ENCODE measurements around the gene GPATCH4. TPM values are rescaled to one million over a fixed set of nuclear protein-coding genes. Genes with fewer than 3 reads are reported as not detected.

The GPATCH4 gene
- total and polyA plus RNA-seq, 7 experiments from 2014 or later, result 33.3 to 59.1 (median 46.1) TPM

DNA sequence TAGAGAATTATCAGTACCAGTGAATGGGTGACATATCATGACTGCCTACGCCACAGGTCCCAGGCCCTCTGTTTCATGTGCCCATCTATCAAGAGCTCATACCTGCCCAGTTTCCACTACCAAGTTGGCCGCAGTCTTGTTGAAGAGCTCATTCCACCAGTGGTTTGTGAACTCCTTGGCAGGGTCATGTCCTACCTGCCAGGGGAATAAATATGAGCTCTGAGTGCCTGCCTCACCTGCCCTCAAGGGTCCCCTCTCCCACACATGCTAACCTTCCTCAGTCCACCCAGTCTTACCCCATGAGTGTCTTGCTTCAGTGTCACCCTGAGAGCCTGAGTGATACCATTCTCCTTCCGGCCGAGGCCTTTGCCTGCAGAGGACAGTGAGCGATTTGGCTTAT, 3.2 kb downstream of the GPATCH4 start:
- peak overlapping the region in 4 of 9 donors; percentile 13 to 72 (median 40) for H3K27ac Mint-ChIP-seq
- Histone ChIP-seq H3K4me1 (ENCODE audit: control insufficient read depth in 2 of 2, insufficient read depth in 2 of 2, low read length in 2 of 2) (peaks cover 9 to 19% of the 10 kb centered on the region in 2 donors), H3K27me3 (ENCODE audit: control insufficient read depth in 2 of 2, insufficient read depth in 2 of 2, low read length in 2 of 2) (no peaks in the 10 kb centered on the region), H3K4me3 (ENCODE audit: low read length) (no peak overlapping the region), H3K9me3 (ENCODE audit: control insufficient read depth in 2 of 3, low read length in 3 of 3) (no peaks in the 10 kb centered on the region), H3K36me3 (ENCODE audit: control insufficient read depth in 2 of 3, insufficient read depth in 3 of 3, low read length in 3 of 3) (peaks cover 0 to 56% (median 3%) of the 10 kb centered on the region in 3 experiments), H3K27ac (ENCODE audit: low read depth, low read length) (peak overlapping the region; percentile 35)
- peaks cover 3 to 18% (median 8%) of the 10 kb centered on the region in 5 donors for H3K36me3 Mint-ChIP-seq
- no peaks in the 10 kb centered on the region for H3K27me3 Mint-ChIP-seq
- CTCF ChIA-PET, result interaction anchor here (0.8 to 2.2 kb wide), 2 partner anchors 11 to 16 kb away, joined by 3 to 6 read pairs; no protein-coding TSS in a partner anchor
- intact Hi-C loops (cut with micrococcal nuclease), result no loop called here
- peaks cover 29 to 52% (median 44%) of the 10 kb centered on the region in 7 donors for H3K4me1 Mint-ChIP-seq
- DNase-seq (no peak), ATAC-seq (no peak)
- H3K9me3 Mint-ChIP-seq, result no peaks in the 10 kb centered on the region
- POLR2A ChIA-PET, result interaction anchor here (1.0 kb wide), 1 partner anchor 95 kb away, joined by 3 read pairs; no protein-coding TSS in a partner anchor
- no peak overlapping the region for H3K4me3 Mint-ChIP-seq

DNA sequence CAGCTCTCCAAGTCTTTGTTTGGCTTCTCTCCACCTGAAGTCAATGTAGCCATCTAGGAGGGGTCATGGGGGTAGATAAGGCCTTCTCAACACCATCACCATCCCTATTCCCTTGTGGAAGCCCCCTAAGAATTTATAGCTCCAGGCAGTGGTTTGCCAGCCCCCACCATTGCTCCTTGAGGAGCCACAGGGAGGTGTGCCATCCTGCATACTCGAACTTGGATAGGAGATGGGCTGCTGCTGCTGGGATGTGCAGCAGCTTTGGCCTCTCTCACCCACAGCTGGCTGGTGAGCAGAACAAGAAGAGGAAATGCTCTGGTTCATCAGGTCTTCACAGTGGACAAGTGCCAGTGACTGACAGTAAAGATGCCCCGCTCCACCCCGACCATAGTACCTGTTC, 4.9 kb downstream of the GPATCH4 start:
- no peak overlapping the region for H3K27ac ChIP-seq (ENCODE audit: low read depth, low read length)
- no peak overlapping the region for H3K4me3 ChIP-seq (ENCODE audit: low read length)
- no peak overlapping the region for H3K27ac Mint-ChIP-seq
- no peaks in the 10 kb centered on the region for H3K9me3 ChIP-seq (ENCODE audit: control insufficient read depth in 2 of 3, low read length in 3 of 3)
- no peaks in the 10 kb centered on the region for H3K27me3 ChIP-seq (ENCODE audit: control insufficient read depth in 2 of 2, insufficient read depth in 2 of 2, low read length in 2 of 2)
- peaks cover 8 to 9% of the 10 kb centered on the region in 2 donors for H3K4me1 ChIP-seq (ENCODE audit: control insufficient read depth in 2 of 2, insufficient read depth in 2 of 2, low read length in 2 of 2)
- DNase-seq, result no peak
- peaks cover 3 to 18% (median 8%) of the 10 kb centered on the region in 5 donors for H3K36me3 Mint-ChIP-seq
- ChIA-PET POLR2A (interaction anchor here (0.6 to 1.1 kb wide), 5 partner anchors 8 to 139 kb away, joined by 3 to 4 read pairs (median 3); no protein-coding TSS in a partner anchor), CTCF (interaction anchor here (0.6 to 1.3 kb wide), 3 partner anchors 10 to 116 kb away, joined by 3 to 4 read pairs (median 3); no protein-coding TSS in a partner anchor)
- no peak for ATAC-seq
- H3K36me3 ChIP-seq (ENCODE audit: control insufficient read depth in 2 of 3, insufficient read depth in 3 of 3, low read length in 3 of 3), result peaks cover 0 to 56% (median 3%) of the 10 kb centered on the region in 3 experiments
- intact Hi-C loops (cut with micrococcal nuclease), result no loop called here
- H3K4me3 Mint-ChIP-seq, result peak overlapping the region in 1 of 10 donors; percentile 40
- H3K27me3 Mint-ChIP-seq, result no peaks in the 10 kb centered on the region
- no peaks in the 10 kb centered on the region for H3K9me3 Mint-ChIP-seq
- peaks cover 22 to 44% (median 37%) of the 10 kb centered on the region in 7 donors for H3K4me1 Mint-ChIP-seq

DNA sequence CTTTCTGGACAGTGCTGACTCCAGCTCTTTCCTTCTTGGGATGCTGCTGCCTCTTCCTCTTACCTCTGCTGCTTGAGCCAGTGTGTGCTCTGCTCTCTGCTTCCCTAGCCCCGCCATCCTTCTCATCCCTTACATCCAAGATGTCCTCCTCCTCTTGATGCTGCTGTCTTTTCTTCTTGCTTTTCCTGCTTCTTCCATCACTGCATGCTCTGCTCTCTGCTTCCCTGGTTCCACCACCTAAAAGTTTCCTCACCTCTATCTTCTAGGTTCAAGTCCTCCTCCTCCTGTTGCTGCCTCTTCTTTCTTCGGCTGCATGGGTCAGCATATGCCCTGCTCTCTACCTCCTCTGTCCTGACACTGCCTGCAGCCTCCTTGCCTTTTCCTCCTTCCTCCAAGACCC, 6.3 kb downstream of the GPATCH4 start:
- ChIA-PET POLR2A (no interaction called here), CTCF (interaction anchor here (0.7 kb wide), 1 partner anchor 209 kb away, joined by 4 read pairs; no protein-coding TSS in a partner anchor)
- no peaks in the 10 kb centered on the region for H3K9me3 ChIP-seq (ENCODE audit: control insufficient read depth in 2 of 3, low read length in 3 of 3)
- H3K27ac ChIP-seq (ENCODE audit: low read depth, low read length), result no peak overlapping the region
- no peak overlapping the region for H3K4me3 ChIP-seq (ENCODE audit: low read length)
- H3K27ac Mint-ChIP-seq, result peak overlapping the region in 6 of 9 donors; percentile 28 to 90 (median 68)
- H3K4me1 Mint-ChIP-seq, result peaks cover 17 to 40% (median 32%) of the 10 kb centered on the region in 7 donors
- H3K27me3 ChIP-seq (ENCODE audit: control insufficient read depth in 2 of 2, insufficient read depth in 2 of 2, low read length in 2 of 2), result no peaks in the 10 kb centered on the region
- no peak for DNase-seq
- H3K36me3 Mint-ChIP-seq, result peaks cover 3 to 16% (median 8%) of the 10 kb centered on the region in 5 donors
- H3K36me3 ChIP-seq (ENCODE audit: control insufficient read depth in 2 of 3, insufficient read depth in 3 of 3, low read length in 3 of 3), result peaks cover 0 to 56% (median 3%) of the 10 kb centered on the region in 3 experiments
- peak overlapping the region in 1 of 10 donors; percentile 19 for H3K4me3 Mint-ChIP-seq
- H3K9me3 Mint-ChIP-seq, result no peaks in the 10 kb centered on the region
- intact Hi-C loops (cut with micrococcal nuclease), result no loop called here
- H3K27me3 Mint-ChIP-seq, result no peaks in the 10 kb centered on the region
- ATAC-seq, result no peak
- peaks cover 8 to 12% of the 10 kb centered on the region in 2 donors for H3K4me1 ChIP-seq (ENCODE audit: control insufficient read depth in 2 of 2, insufficient read depth in 2 of 2, low read length in 2 of 2)

DNA sequence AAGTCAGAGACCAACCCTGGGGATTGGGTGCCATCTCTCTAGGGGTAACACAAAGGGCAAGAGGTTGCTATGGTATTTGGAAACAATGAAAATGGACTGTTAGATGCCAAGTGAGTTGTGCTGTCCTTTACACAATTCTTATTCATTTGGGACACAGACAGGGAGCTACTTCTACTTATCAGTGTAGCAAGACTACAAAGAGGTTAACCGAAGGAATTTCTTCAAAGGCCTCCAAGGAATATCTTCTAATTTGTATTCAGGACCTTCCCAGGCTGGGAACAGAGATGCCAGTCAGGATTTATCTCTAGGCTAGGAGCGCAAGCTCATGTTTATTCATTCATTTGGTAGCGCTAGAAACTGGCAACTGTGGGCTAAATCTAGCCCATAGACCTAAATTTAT, 7.1 kb downstream of the GPATCH4 start:
- intact Hi-C loops (cut with micrococcal nuclease), result no loop called here
- H3K4me1 Mint-ChIP-seq, result peaks cover 17 to 33% (median 29%) of the 10 kb centered on the region in 7 donors
- H3K27ac ChIP-seq (ENCODE audit: low read depth, low read length), result peak overlapping the region; percentile 24
- no peaks in the 10 kb centered on the region for H3K27me3 Mint-ChIP-seq
- no peaks in the 10 kb centered on the region for H3K9me3 ChIP-seq (ENCODE audit: control insufficient read depth in 2 of 3, low read length in 3 of 3)
- peaks cover 8 to 12% of the 10 kb centered on the region in 2 donors for H3K4me1 ChIP-seq (ENCODE audit: control insufficient read depth in 2 of 2, insufficient read depth in 2 of 2, low read length in 2 of 2)
- H3K36me3 Mint-ChIP-seq, result peaks cover 3 to 16% (median 8%) of the 10 kb centered on the region in 5 donors
- H3K27ac Mint-ChIP-seq, result peak overlapping the region in 4 of 9 donors; percentile 9 to 57 (median 27)
- DNase-seq (no peak), ATAC-seq (no peak)
- H3K4me3 Mint-ChIP-seq, result peak overlapping the region in 1 of 10 donors; percentile 51
- H3K4me3 ChIP-seq (ENCODE audit: low read length), result no peak overlapping the region
- no peaks in the 10 kb centered on the region for H3K9me3 Mint-ChIP-seq
- no peaks in the 10 kb centered on the region for H3K27me3 ChIP-seq (ENCODE audit: control insufficient read depth in 2 of 2, insufficient read depth in 2 of 2, low read length in 2 of 2)
- POLR2A ChIA-PET, result interaction anchor here (0.6 to 4.2 kb wide), 4 partner anchors 9 to 136 kb away, joined by 3 to 58 read pairs (median 5); partner anchors contain the start of genes GPATCH4 and MEF2D
- CTCF ChIA-PET, result interaction anchor here (0.6 to 1.6 kb wide), 3 partner anchors 8 to 12 kb away, joined by 3 to 5 read pairs (median 3); no protein-coding TSS in a partner anchor
- peaks cover 0 to 56% (median 3%) of the 10 kb centered on the region in 3 experiments for H3K36me3 ChIP-seq (ENCODE audit: control insufficient read depth in 2 of 3, insufficient read depth in 3 of 3, low read length in 3 of 3)

DNA sequence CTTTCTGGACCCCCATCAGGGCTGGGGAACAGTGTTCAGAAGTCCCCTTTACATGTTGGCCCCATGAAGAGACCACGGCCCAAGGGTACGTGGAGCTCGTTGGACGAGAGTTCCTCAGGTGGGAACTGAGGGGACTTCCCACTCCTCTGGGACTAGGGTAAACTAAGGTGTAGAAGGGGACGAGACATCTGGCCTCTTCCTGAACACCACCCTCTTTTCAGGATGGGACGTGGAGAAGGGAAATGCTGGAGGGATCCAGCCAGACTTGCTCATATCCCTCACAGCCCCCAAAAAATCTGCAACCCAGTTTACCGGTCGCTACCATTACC, 7.7 kb downstream of the GPATCH4 start:
- no peak for ATAC-seq
- peak overlapping the region; percentile 24 for H3K27ac ChIP-seq (ENCODE audit: low read depth, low read length)
- CTCF ChIA-PET, result interaction anchor here (0.6 to 1.6 kb wide), 4 partner anchors 10 to 124 kb away, joined by 3 to 5 read pairs (median 4); no protein-coding TSS in a partner anchor
- Mint-ChIP-seq H3K9me3 (no peaks in the 10 kb centered on the region), H3K4me1 (peaks cover 17 to 32% (median 28%) of the 10 kb centered on the region in 7 donors), H3K27me3 (no peaks in the 10 kb centered on the region), H3K4me3 (peak overlapping the region in 1 of 10 donors; percentile 51), H3K36me3 (peaks cover 3 to 16% (median 8%) of the 10 kb centered on the region in 5 donors), H3K27ac (peak overlapping the region in 3 of 9 donors; percentile 20 to 97 (median 86))
- no peaks in the 10 kb centered on the region for H3K27me3 ChIP-seq (ENCODE audit: control insufficient read depth in 2 of 2, insufficient read depth in 2 of 2, low read length in 2 of 2)
- POLR2A ChIA-PET, result interaction anchor here (0.6 to 4.2 kb wide), 5 partner anchors 9 to 195 kb away, joined by 3 to 58 read pairs (median 3); partner anchors contain the start of genes GPATCH4 and MEF2D
- no peaks in the 10 kb centered on the region for H3K9me3 ChIP-seq (ENCODE audit: control insufficient read depth in 2 of 3, low read length in 3 of 3)
- H3K4me1 ChIP-seq (ENCODE audit: control insufficient read depth in 2 of 2, insufficient read depth in 2 of 2, low read length in 2 of 2), result peaks cover 8 to 12% of the 10 kb centered on the region in 2 donors
- intact Hi-C loops (cut with micrococcal nuclease), result no loop called here
- H3K4me3 ChIP-seq (ENCODE audit: low read length), result no peak overlapping the region
- DNase-seq, result no peak
- peaks cover 0 to 51% (median 3%) of the 10 kb centered on the region in 3 experiments for H3K36me3 ChIP-seq (ENCODE audit: control insufficient read depth in 2 of 3, insufficient read depth in 3 of 3, low read length in 3 of 3)

DNA sequence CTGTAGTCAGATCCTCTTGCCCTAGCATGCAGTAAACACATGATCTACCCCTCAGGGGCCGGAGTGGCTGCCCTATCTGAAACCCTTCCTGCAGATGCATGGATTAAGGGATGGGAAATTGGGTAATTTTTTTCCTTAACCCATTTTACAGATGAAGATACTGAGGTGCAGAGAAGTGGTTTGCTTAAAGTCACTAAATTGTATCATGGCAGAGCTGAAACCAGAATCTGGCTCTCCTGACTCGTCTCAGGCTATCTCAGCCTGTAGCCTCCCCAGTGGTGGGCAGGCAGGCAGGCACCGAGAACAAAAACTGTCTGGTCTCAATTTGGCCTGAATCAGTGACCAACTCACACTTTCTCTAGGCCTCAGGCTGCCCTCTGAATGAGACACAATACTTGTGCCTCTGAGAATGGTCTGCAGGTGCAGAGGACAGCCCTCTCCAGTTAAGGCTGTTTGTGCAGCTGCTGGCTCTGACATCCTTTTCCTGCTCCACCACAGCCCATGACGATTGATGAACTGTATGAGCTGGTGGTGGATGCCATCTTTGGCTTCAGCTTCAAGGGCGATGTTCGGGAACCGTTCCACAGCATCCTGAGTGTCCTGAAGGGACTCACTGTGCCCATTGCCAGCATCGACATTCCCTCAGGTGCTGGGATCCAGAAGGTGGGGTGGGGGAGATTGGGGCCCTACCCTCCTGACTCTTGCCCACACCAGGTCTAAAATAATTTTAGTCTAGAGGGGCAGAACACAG, 8.2 kb downstream of the GPATCH4 start:
- H3K9me3 Mint-ChIP-seq, result no peaks in the 10 kb centered on the region
- H3K4me3 Mint-ChIP-seq, result peak overlapping the region; percentile 76 to 93 (median 87)
- DNase-seq (no peak), ATAC-seq (no peak)
- peaks cover 16 to 32% (median 28%) of the 10 kb centered on the region in 7 donors for H3K4me1 Mint-ChIP-seq
- ChIA-PET CTCF (interaction anchor here (0.6 to 1.6 kb wide), 4 partner anchors 10 to 123 kb away, joined by 3 to 5 read pairs (median 4); no protein-coding TSS in a partner anchor), POLR2A (interaction anchor here (0.6 to 4.2 kb wide), 7 partner anchors 10 to 194 kb away, joined by 3 to 58 read pairs (median 6); partner anchors contain the start of genes GPATCH4 and MEF2D)
- intact Hi-C loops (cut with micrococcal nuclease), result no loop called here
- no peaks in the 10 kb centered on the region for H3K27me3 ChIP-seq (ENCODE audit: control insufficient read depth in 2 of 2, insufficient read depth in 2 of 2, low read length in 2 of 2)
- H3K27ac ChIP-seq (ENCODE audit: low read depth, low read length), result peak overlapping the region; percentile 89
- H3K36me3 ChIP-seq (ENCODE audit: control insufficient read depth in 2 of 3, insufficient read depth in 3 of 3, low read length in 3 of 3), result peaks cover 0 to 45% (median 3%) of the 10 kb centered on the region in 3 experiments
- peak overlapping the region; percentile 21 to 97 (median 81) for H3K27ac Mint-ChIP-seq
- no peaks in the 10 kb centered on the region for H3K27me3 Mint-ChIP-seq
- peaks cover 3 to 13% (median 8%) of the 10 kb centered on the region in 5 donors for H3K36me3 Mint-ChIP-seq
- H3K4me1 ChIP-seq (ENCODE audit: control insufficient read depth in 2 of 2, insufficient read depth in 2 of 2, low read length in 2 of 2), result peaks cover 8 to 12% of the 10 kb centered on the region in 2 donors
- no peaks in the 10 kb centered on the region for H3K9me3 ChIP-seq (ENCODE audit: control insufficient read depth in 2 of 3, low read length in 3 of 3)
- H3K4me3 ChIP-seq (ENCODE audit: low read length), result no peak overlapping the region
